SK-N-SH treated with all-trans-retinoic acid at 6 μM for 48 hours (cell line): ENCODE results near the gene DENND2C.

Source experiments
- BACH2 ChIP-seq: fragments of 250-450 bp; sonication (Bioruptor Pico); IDR thresholded peaks from 2 replicates; pipeline ENCODE4 v1.9.0; 2021; ENCODE audit warnings: mild to moderate bottlenecking, borderline replicate concordance
- PATZ1 ChIP-seq: fragments of 250-450 bp; sonication (Bioruptor Pico); IDR thresholded peaks from 2 replicates; pipeline ENCODE4 v1.8.0; 2020; ENCODE audit warnings: mild to moderate bottlenecking, moderate library complexity, borderline replicate concordance
- TCF4 ChIP-seq: fragments of 250-450 bp; sonication (Bioruptor Pico); IDR thresholded peaks from 2 replicates; pipeline ENCODE4 v1.8.0; 2021; ENCODE audit warnings: mild to moderate bottlenecking, moderate library complexity, borderline replicate concordance
- TSHZ2 ChIP-seq: fragments of 250-450 bp; sonication (Bioruptor Pico); IDR thresholded peaks from 2 replicates; pipeline ENCODE4 v1.5.0; 2020; ENCODE audit warnings: mild to moderate bottlenecking, moderate library complexity
- ZFP3 ChIP-seq: fragments of 250-450 bp; sonication (Bioruptor Pico); IDR thresholded peaks from 2 replicates; pipeline ENCODE4 v1.5.0; 2020; ENCODE audit warnings: mild to moderate bottlenecking, moderate library complexity
- ZNF565 ChIP-seq: fragments of 450-650 bp; formaldehyde crosslinking; conservative IDR thresholded peaks from 2 replicates; pipeline ENCODE4 v1.5.0; 2020; ENCODE audit warnings: low read depth, mild to moderate bottlenecking, moderate library complexity
- ZNF70 ChIP-seq: fragments of 450-650 bp; formaldehyde crosslinking; IDR thresholded peaks from 2 replicates; pipeline ENCODE4 v1.5.0; 2020; ENCODE audit warnings: mild to moderate bottlenecking, moderate library complexity
- TF ChIP-seq, protein P1 (sequence below): fragments of 250-450 bp; sonication (Bioruptor Pico); IDR thresholded peaks from 2 replicates; pipeline ENCODE4 v1.5.1; 2021; ENCODE audit warnings: mild to moderate bottlenecking, moderate library complexity

- TF ChIP-seq PATZ1 (CRISPR knock-in tag): no peak
- no peak for TF ChIP-seq ZFP3 (CRISPR knock-in tag)
- TF ChIP-seq ZNF565: no peak
- no peak for TF ChIP-seq ZNF70 (CRISPR knock-in tag)
- TF ChIP-seq TCF4 (CRISPR knock-in tag): no peak
- TF ChIP-seq BACH2 (CRISPR knock-in tag): no peak
- TF ChIP-seq, protein P1, sequence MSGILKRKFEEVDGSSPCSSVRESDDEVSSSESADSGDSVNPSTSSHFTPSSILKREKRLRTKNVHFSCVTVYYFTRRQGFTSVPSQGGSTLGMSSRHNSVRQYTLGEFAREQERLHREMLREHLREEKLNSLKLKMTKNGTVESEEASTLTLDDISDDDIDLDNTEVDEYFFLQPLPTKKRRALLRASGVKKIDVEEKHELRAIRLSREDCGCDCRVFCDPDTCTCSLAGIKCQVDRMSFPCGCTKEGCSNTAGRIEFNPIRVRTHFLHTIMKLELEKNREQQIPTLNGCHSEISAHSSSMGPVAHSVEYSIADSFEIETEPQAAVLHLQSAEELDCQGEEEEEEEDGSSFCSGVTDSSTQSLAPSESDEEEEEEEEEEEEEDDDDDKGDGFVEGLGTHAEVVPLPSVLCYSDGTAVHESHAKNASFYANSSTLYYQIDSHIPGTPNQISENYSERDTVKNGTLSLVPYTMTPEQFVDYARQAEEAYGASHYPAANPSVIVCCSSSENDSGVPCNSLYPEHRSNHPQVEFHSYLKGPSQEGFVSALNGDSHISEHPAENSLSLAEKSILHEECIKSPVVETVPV (CRISPR knock-in tag): no peak
- no peak for TF ChIP-seq TSHZ2 (CRISPR knock-in tag)
These were observed 32.1 kb upstream of the DENND2C start for GRCh38 chr1:114701931-114702330.
